ENCODE results near the gene PDPK1. TPM values are rescaled to one million over a fixed set of nuclear protein-coding genes. Genes with fewer than 3 reads are reported as not detected.
"Not testable (repeated sequence)": the region's sequence is repeated elsewhere in the genome, so short reads cannot be mapped to it uniquely, and the experiment has no call there.

PDPK1 gene
- total and polyA plus RNA-seq, 2 of the 4 experiments (the other 2 are of a cell fraction), result 10.6 to 27.3 TPM

DNA sequence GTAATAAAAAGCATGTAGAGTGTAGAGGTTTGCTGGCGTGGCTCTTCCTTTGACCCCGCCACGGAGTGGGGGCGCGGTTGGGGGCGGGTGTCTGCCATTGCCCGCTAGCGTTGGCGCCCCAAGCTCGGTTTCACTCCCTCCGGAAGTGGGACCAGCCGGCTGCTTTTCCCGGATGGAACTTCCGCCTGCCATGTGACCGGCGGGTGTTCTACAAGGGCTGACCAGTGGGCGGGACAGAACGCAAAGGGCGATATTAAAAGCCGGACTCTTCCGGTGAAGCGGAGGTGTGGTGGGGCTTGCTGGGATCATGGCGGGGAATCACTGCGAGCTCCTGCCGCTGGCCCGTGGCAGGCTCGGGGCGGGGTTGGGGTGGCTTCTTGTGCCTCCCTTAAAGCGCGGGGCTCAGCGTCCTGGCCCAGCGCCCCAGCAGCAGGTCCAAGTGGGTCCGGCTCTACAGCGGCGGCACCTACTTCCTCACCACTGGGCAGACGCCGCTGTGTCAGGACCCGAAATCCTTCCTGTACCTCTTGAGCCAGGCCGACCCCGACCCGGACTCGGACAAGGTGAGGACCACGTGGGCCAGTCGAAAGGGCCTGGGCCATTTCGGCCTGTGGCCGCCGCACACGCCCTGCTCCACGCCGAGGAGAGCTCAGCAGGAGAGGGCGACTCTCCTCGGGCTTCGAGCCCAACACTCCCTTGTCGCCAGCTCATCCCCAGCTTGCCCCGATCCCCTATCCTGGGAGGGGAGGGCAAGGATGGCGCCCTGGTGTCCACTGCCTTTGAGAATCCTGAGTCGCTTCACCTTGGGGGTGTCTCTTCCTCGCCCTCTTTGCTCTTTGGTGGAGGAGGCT is 65.6 kb downstream of the PDPK1 start (continued):
- TF ChIP-seq, protein P1, sequence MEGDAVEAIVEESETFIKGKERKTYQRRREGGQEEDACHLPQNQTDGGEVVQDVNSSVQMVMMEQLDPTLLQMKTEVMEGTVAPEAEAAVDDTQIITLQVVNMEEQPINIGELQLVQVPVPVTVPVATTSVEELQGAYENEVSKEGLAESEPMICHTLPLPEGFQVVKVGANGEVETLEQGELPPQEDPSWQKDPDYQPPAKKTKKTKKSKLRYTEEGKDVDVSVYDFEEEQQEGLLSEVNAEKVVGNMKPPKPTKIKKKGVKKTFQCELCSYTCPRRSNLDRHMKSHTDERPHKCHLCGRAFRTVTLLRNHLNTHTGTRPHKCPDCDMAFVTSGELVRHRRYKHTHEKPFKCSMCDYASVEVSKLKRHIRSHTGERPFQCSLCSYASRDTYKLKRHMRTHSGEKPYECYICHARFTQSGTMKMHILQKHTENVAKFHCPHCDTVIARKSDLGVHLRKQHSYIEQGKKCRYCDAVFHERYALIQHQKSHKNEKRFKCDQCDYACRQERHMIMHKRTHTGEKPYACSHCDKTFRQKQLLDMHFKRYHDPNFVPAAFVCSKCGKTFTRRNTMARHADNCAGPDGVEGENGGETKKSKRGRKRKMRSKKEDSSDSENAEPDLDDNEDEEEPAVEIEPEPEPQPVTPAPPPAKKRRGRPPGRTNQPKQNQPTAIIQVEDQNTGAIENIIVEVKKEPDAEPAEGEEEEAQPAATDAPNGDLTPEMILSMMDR (conservative IDR thresholded peaks at IDR 0.05; ENCODE audit: low read depth, low read length), result no peak

GRCh38 chr16:2604016-2604369 is 66.2 kb downstream of the PDPK1 start:
- peak overlapping the region; percentile 97 for H2AFZ ChIP-seq (replicated peaks; ENCODE audit: low read length, poor library complexity)
- POLR2A ChIA-PET (ENCODE audit: unreplicated experiment); BruUV-seq (replicated peaks); in situ Hi-C loops (cut with MboI; ENCODE audit: low sequenced_read_pairs); H3K4me1 ChIP-seq (ENCODE audit: control insufficient read depth, insufficient read depth, low read length); H3K27me3 ChIP-seq (ENCODE audit: control insufficient read depth, insufficient read depth, low read length); H3K36me3 ChIP-seq (ENCODE audit: control insufficient read depth, insufficient read depth, low read length); H3K9me1 ChIP-seq (ENCODE audit: insufficient read depth, low read length); H3K18ac ChIP-seq (ENCODE audit: low read depth, low read length); intact Hi-C loops (cut with micrococcal nuclease); H3K9me3 ChIP-seq (ENCODE audit: control insufficient read depth, insufficient read depth, low read length); H2BK15ac ChIP-seq (ENCODE audit: low read depth, low read length); H4K20me1 ChIP-seq (ENCODE audit: insufficient read depth, low read length); H2BK20ac ChIP-seq (ENCODE audit: low read depth, low read length); H4K5ac ChIP-seq (ENCODE audit: low read depth, low read length); dilution Hi-C loops (cut with HindIII; ENCODE audit: low sequenced_read_pairs, unreplicated experiment); CTCF ChIA-PET: not testable (repeated sequence)
- H3K56ac ChIP-seq (ENCODE audit: extremely low read depth, insufficient read depth, low read length), result peak overlapping the region; percentile 41; the same call in 1 of the 2 replicates
- peak overlapping the region; percentile 61 to 79; a peak in 3 of 4 replicates for H4K8ac ChIP-seq (ENCODE audit: low read depth in 2 of 2, low read length in 2 of 2)
- H2AK9ac ChIP-seq (replicated peaks; ENCODE audit: low read depth, low read length, poor library complexity), result peak overlapping the region; percentile 100
- peak; percentile 10 for DNase-seq
- H2BK120ac ChIP-seq (ENCODE audit: low read depth, low read length), result peak overlapping the region; percentile 17; the same call in 1 of the 2 replicates
- no CpG with 5 or more reads among the region's 12 CpGs for WGBS, 2 experiments (ENCODE audit: extremely low coverage in 2 of 2, insufficient read length in 1 of 2)
- H3K4ac ChIP-seq (ENCODE audit: low read depth, low read length), result peak overlapping the region; percentile 85
- H4K91ac ChIP-seq (ENCODE audit: insufficient read depth, low read depth, low read length), result peak overlapping the region; percentile 66; the same call in 1 of the 2 replicates
- H3K9ac ChIP-seq (ENCODE audit: low read depth, low read length), result peak overlapping the region; percentile 81
- H3K4me3 ChIP-seq (ENCODE audit: insufficient read depth, low read depth, low read length), result peak overlapping the region; percentile 77
- peak; percentile 5 for ATAC-seq (ENCODE audit: low read depth)
- H2AK5ac ChIP-seq (ENCODE audit: low read depth, low read length), result peak overlapping the region; percentile 85; the same call in 1 of the 2 replicates
- peaks cover 0 to 10% of the 10 kb centered on the region in 2 experiments; a peak in 3 of 4 replicates for H3K79me1 ChIP-seq (ENCODE audit: low read depth in 1 of 2, low read length in 2 of 2)
- H3K27ac ChIP-seq (ENCODE audit: insufficient read depth, low read length), result peak overlapping the region; percentile 73
- H2BK5ac ChIP-seq (ENCODE audit: low read depth, low read length, poor library complexity, severe bottlenecking), result peak overlapping the region; percentile 61
- H3K14ac ChIP-seq (replicated peaks; ENCODE audit: low read depth, low read length), result peak overlapping the region; percentile 92
- H3K23ac ChIP-seq (ENCODE audit: low read depth, low read length), result peak overlapping the region; percentile 91
- peak overlapping the region; percentile 33 for H3K4me2 ChIP-seq (ENCODE audit: low read depth, low read length)

GRCh38 chr16:2606820-2607219 is 69.0 kb downstream of the PDPK1 start:
- H2BK15ac ChIP-seq (ENCODE audit: low read depth, low read length); H3K4me1 ChIP-seq (ENCODE audit: control insufficient read depth, insufficient read depth, low read length); H2AFZ ChIP-seq (replicated peaks; ENCODE audit: low read length, poor library complexity); H4K8ac ChIP-seq (ENCODE audit: low read depth in 2 of 2, low read length in 2 of 2); H2AK5ac ChIP-seq (ENCODE audit: low read depth, low read length); in situ Hi-C loops (cut with MboI; ENCODE audit: low sequenced_read_pairs); H3K27me3 ChIP-seq (ENCODE audit: control insufficient read depth, insufficient read depth, low read length); H3K4me2 ChIP-seq (ENCODE audit: low read depth, low read length); H3K9me1 ChIP-seq (ENCODE audit: insufficient read depth, low read length); H3K9ac ChIP-seq (ENCODE audit: low read depth, low read length); H3K4me3 ChIP-seq (ENCODE audit: insufficient read depth, low read depth, low read length); H3K18ac ChIP-seq (ENCODE audit: low read depth, low read length); H4K91ac ChIP-seq (ENCODE audit: insufficient read depth, low read depth, low read length); H4K5ac ChIP-seq (ENCODE audit: low read depth, low read length); H3K27ac ChIP-seq (ENCODE audit: insufficient read depth, low read length); H3K4ac ChIP-seq (ENCODE audit: low read depth, low read length); ATAC-seq (ENCODE audit: low read depth); H2AK9ac ChIP-seq (replicated peaks; ENCODE audit: low read depth, low read length, poor library complexity); H2BK120ac ChIP-seq (ENCODE audit: low read depth, low read length); H3K14ac ChIP-seq (replicated peaks; ENCODE audit: low read depth, low read length); H3K56ac ChIP-seq (ENCODE audit: extremely low read depth, insufficient read depth, low read length); DNase-seq; H3K23ac ChIP-seq (ENCODE audit: low read depth, low read length); H3K9me3 ChIP-seq (ENCODE audit: control insufficient read depth, insufficient read depth, low read length); dilution Hi-C loops (cut with HindIII; ENCODE audit: low sequenced_read_pairs, unreplicated experiment); CTCF ChIA-PET; H2BK20ac ChIP-seq (ENCODE audit: low read depth, low read length); intact Hi-C loops (cut with micrococcal nuclease); POLR2A ChIA-PET (ENCODE audit: unreplicated experiment); H2BK5ac ChIP-seq (ENCODE audit: low read depth, low read length, poor library complexity, severe bottlenecking); BruUV-seq (replicated peaks): not testable (repeated sequence)
- Histone ChIP-seq H3K79me1 (ENCODE audit: low read depth in 1 of 2, low read length in 2 of 2) (peaks cover 0 to 26% of the 10 kb centered on the region in 2 experiments; a peak in 3 of 4 replicates), H3K36me3 (ENCODE audit: control insufficient read depth, insufficient read depth, low read length) (peaks cover 16% of the 10 kb centered on the region), H4K20me1 (ENCODE audit: insufficient read depth, low read length) (peaks cover 22% of the 10 kb centered on the region)
- no CpG with 5 or more reads among the region's 8 CpGs for WGBS, 2 experiments (ENCODE audit: extremely low coverage in 2 of 2, insufficient read length in 1 of 2)

Measured in IMR-90 (cell line).